HepG2 (cell line): ENCODE results near the gene TMEM214. TPM values are rescaled to one million over a fixed set of nuclear protein-coding genes. Genes with fewer than 3 reads are reported as not detected.

Experiments used
- CBFB ChIP-seq: sonication (generic); formaldehyde crosslinking; IDR thresholded peaks from 2 replicates; pipeline ENCODE4 v1.4.0; 2020; ENCODE audit warnings: missing genetic modification reagents
- MED13 ChIP-seq: sonication (generic); formaldehyde crosslinking; IDR thresholded peaks from 2 replicates; pipeline ENCODE4 v1.5.0; 2020; ENCODE audit warnings: missing genetic modification reagents
- TP53 ChIP-seq: sonication (generic); formaldehyde crosslinking; conservative IDR thresholded peaks from 2 replicates; pipeline ENCODE4 v1.4.0; 2020; ENCODE audit warnings: missing genetic modification reagents
- ZNF12 ChIP-seq: sonication (generic); formaldehyde crosslinking; IDR thresholded peaks from 2 replicates; pipeline ENCODE4 v1.5.0; 2020; ENCODE audit warnings: missing genetic modification reagents
- ZNF33B ChIP-seq: sonication (generic); formaldehyde crosslinking; IDR thresholded peaks from 2 replicates; pipeline ENCODE4 v1.5.1; 2020; ENCODE audit warnings: mild to moderate bottlenecking, missing genetic modification reagents
- ZNF530 ChIP-seq: sonication (generic); formaldehyde crosslinking; IDR thresholded peaks from 2 replicates; pipeline ENCODE4 v1.5.0; 2020; ENCODE audit warnings: low read depth, mild to moderate bottlenecking, missing genetic modification reagents
- ZNF672 ChIP-seq: sonication (generic); formaldehyde crosslinking; IDR thresholded peaks from 2 replicates; pipeline ENCODE4 v1.8.1; 2022; ENCODE audit warnings: missing genetic modification reagents
- ZNF775 ChIP-seq: sonication (generic); formaldehyde crosslinking; IDR thresholded peaks from 2 replicates; pipeline ENCODE4 v1.4.0; 2020; ENCODE audit warnings: missing genetic modification reagents, mild to moderate bottlenecking, moderate library complexity, borderline replicate concordance
- polyA plus RNA-seq, 8 experiments: library from polyadenylated mRNA; depleted of rRNA in 3 of 8; stranded (reverse) in 7 of 8; unstranded in 1 of 8; fragments of >200 nt; fragmentation: Illumina TruSeq in 4 of 8; extraction: Trizol in 4 of 8; gene quantifications; 2 replicates each; pipeline versions ENCODE4 v1.2.1 to v1.2.3, GENCODE V29; 2011 to 2016; ENCODE audit warnings: low read depth in 4 of 8, missing spikeins in 1 of 8, mixed read lengths in 1 of 8; ENCODE audit not compliant: insufficient read depth in 1 of 8
- total RNA-seq, 5 experiments: library from RNA; depleted of rRNA; stranded (reverse); fragments of >200 nt; fragmentation: Illumina TruSeq; extraction: Trizol; gene quantifications; 2 replicates each; pipeline ENCODE4 v1.2.3, GENCODE V29; 2016; ENCODE audit warnings: low read depth in 1 of 5
- TF ChIP-seq, protein P1 (sequence below): sonication (generic); formaldehyde crosslinking; IDR thresholded peaks from 2 replicates; pipeline ENCODE4 v1.4.0; 2020; ENCODE audit warnings: missing genetic modification reagents
- TF ChIP-seq, protein P2 (sequence below): IDR thresholded peaks from 2 replicates; pipeline ENCODE4 v1.6.1; 2016; ENCODE audit warnings: mild to moderate bottlenecking, missing biosample characterization, missing genetic modification reagents
- TF ChIP-seq, protein P3 (sequence below): sonication (generic); IDR thresholded peaks from 2 replicates; pipeline ENCODE4 v1.6.1; 2016; ENCODE audit warnings: low read depth, borderline replicate concordance
- TF ChIP-seq, protein P4 (sequence below): sonication (generic); formaldehyde crosslinking; IDR thresholded peaks from 2 replicates; pipeline ENCODE4 v1.4.0; 2020; ENCODE audit warnings: mild to moderate bottlenecking, missing genetic modification reagents
- TF ChIP-seq, protein P5 (sequence below): sonication (generic); formaldehyde crosslinking; IDR thresholded peaks from 2 replicates; pipeline ENCODE4 v1.9.0; 2022; ENCODE audit warnings: missing genetic modification reagents, mild to moderate bottlenecking, borderline replicate concordance

The TMEM214 gene
- total and polyA plus RNA-seq, 2 of the 13 experiments (the other 11 are each of a cell fraction or from before 2014, with no cell fraction given), result 58.3 to 132 TPM

DNA sequence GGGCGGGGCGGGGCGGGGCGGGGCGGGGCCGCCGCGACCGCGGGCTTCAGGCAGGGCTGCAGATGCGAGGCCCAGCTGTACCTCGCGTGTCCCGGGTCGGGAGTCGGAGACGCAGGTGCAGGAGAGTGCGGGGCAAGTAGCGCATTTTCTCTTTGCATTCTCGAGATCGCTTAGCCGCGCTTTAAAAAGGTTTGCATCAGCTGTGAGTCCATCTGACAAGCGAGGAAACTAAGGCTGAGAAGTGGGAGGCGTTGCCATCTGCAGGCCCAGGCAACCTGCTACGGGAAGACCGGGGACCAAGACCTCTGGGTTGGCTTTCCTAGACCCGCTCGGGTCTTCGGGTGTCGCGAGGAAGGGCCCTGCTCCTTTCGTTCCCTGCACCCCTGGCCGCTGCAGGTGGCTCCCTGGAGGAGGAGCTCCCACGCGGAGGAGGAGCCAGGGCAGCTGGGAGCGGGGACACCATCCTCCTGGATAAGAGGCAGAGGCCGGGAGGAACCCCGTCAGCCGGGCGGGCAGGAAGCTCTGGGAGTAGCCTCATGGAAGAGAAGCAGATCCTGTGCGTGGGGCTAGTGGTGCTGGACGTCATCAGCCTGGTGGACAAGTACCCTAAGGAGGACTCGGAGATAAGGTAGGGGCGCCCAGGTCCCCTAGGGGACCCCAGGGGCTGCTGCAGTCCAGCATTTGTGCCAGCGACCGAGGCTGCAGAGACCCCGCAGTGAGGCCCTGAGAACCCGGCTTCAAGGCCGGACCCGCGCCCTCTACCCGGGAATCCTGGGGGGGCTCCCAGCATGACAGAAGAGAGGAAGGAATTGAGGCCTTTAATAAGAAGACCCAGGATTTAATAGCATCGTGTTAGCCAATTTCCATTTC is 54.2 kb downstream of the TMEM214 start, which contains the start of gene KHK (continued):
- TF ChIP-seq, protein P1, sequence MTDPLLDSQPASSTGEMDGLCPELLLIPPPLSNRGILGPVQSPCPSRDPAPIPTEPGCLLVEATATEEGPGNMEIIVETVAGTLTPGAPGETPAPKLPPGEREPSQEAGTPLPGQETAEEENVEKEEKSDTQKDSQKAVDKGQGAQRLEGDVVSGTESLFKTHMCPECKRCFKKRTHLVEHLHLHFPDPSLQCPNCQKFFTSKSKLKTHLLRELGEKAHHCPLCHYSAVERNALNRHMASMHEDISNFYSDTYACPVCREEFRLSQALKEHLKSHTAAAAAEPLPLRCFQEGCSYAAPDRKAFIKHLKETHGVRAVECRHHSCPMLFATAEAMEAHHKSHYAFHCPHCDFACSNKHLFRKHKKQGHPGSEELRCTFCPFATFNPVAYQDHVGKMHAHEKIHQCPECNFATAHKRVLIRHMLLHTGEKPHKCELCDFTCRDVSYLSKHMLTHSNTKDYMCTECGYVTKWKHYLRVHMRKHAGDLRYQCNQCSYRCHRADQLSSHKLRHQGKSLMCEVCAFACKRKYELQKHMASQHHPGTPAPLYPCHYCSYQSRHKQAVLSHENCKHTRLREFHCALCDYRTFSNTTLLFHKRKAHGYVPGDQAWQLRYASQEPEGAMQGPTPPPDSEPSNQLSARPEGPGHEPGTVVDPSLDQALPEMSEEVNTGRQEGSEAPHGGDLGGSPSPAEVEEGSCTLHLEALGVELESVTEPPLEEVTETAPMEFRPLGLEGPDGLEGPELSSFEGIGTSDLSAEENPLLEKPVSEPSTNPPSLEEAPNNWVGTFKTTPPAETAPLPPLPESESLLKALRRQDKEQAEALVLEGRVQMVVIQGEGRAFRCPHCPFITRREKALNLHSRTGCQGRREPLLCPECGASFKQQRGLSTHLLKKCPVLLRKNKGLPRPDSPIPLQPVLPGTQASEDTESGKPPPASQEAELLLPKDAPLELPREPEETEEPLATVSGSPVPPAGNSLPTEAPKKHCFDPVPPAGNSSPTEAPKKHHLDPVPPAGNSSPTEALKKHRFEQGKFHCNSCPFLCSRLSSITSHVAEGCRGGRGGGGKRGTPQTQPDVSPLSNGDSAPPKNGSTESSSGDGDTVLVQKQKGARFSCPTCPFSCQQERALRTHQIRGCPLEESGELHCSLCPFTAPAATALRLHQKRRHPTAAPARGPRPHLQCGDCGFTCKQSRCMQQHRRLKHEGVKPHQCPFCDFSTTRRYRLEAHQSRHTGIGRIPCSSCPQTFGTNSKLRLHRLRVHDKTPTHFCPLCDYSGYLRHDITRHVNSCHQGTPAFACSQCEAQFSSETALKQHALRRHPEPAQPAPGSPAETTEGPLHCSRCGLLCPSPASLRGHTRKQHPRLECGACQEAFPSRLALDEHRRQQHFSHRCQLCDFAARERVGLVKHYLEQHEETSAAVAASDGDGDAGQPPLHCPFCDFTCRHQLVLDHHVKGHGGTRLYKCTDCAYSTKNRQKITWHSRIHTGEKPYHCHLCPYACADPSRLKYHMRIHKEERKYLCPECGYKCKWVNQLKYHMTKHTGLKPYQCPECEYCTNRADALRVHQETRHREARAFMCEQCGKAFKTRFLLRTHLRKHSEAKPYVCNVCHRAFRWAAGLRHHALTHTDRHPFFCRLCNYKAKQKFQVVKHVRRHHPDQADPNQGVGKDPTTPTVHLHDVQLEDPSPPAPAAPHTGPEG (CRISPR knock-in tag), result peak; percentile 94
- TF ChIP-seq, protein P2, sequence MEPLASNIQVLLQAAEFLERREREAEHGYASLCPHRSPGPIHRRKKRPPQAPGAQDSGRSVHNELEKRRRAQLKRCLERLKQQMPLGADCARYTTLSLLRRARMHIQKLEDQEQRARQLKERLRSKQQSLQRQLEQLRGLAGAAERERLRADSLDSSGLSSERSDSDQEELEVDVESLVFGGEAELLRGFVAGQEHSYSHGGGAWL (CRISPR knock-in tag), result peak; percentile 81; the same call in 1 of the 2 replicates
- TF ChIP-seq, protein P3, sequence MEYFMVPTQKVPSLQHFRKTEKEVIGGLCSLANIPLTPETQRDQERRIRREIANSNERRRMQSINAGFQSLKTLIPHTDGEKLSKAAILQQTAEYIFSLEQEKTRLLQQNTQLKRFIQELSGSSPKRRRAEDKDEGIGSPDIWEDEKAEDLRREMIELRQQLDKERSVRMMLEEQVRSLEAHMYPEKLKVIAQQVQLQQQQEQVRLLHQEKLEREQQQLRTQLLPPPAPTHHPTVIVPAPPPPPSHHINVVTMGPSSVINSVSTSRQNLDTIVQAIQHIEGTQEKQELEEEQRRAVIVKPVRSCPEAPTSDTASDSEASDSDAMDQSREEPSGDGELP, result peak; percentile 77
- TF ChIP-seq MED13 (CRISPR knock-in tag) (peak; percentile 21; the same call in 1 of the 2 replicates), ZNF672 (CRISPR knock-in tag) (no peak), ZNF530 (CRISPR knock-in tag) (0 out of 2 replicates have a peak, but pooled peaks have one; percentile 14), ZNF775 (CRISPR knock-in tag) (no peak), ZNF12 (CRISPR knock-in tag) (0 out of 2 replicates have a peak, but pooled peaks have one; percentile 6), CBFB (CRISPR knock-in tag) (peak; percentile 49; the same call in 1 of the 2 replicates), TP53 (CRISPR knock-in tag) (no peak), ZNF33B (0 out of 2 replicates have a peak, but pooled peaks have one; percentile 27)
- TF ChIP-seq, protein P4, sequence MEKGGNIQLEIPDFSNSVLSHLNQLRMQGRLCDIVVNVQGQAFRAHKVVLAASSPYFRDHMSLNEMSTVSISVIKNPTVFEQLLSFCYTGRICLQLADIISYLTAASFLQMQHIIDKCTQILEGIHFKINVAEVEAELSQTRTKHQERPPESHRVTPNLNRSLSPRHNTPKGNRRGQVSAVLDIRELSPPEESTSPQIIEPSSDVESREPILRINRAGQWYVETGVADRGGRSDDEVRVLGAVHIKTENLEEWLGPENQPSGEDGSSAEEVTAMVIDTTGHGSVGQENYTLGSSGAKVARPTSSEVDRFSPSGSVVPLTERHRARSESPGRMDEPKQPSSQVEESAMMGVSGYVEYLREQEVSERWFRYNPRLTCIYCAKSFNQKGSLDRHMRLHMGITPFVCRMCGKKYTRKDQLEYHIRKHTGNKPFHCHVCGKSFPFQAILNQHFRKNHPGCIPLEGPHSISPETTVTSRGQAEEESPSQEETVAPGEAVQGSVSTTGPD (CRISPR knock-in tag), result peak; percentile 68; the same call in 1 of the 2 replicates
- TF ChIP-seq, protein P5, sequence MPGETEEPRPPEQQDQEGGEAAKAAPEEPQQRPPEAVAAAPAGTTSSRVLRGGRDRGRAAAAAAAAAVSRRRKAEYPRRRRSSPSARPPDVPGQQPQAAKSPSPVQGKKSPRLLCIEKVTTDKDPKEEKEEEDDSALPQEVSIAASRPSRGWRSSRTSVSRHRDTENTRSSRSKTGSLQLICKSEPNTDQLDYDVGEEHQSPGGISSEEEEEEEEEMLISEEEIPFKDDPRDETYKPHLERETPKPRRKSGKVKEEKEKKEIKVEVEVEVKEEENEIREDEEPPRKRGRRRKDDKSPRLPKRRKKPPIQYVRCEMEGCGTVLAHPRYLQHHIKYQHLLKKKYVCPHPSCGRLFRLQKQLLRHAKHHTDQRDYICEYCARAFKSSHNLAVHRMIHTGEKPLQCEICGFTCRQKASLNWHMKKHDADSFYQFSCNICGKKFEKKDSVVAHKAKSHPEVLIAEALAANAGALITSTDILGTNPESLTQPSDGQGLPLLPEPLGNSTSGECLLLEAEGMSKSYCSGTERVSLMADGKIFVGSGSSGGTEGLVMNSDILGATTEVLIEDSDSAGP (CRISPR knock-in tag), result peak; percentile 73; the same call in 1 of the 2 replicates
